HL-60 (cell line): ENCODE results near the gene OIP5.
"Not testable (repeated sequence)": the region's sequence is repeated elsewhere in the genome, so short reads cannot be mapped to it uniquely, and the experiment has no call there.

Experiments
- DNase-seq, 2 experiments: peaks; one replicate each; pipeline ENCODE4 v3.0.0-alpha.2; 2010 to 2020; ENCODE audit warnings: low read depth in 1 of 2, low spot score in 1 of 2
- H3K27ac ChIP-seq: fragments of 250-450 bp; sonication (Bioruptor Pico); replicated peaks from 2 replicates; pipeline ENCODE4 v1.5.1; 2020; ENCODE audit warnings: mild to moderate bottlenecking, moderate library complexity
- H3K27me3 ChIP-seq: fragments of 250-450 bp; sonication (Bioruptor Pico); 2 replicates; pipeline ENCODE4 v1.5.1; 2021; ENCODE audit warnings: mild to moderate bottlenecking, moderate library complexity; ENCODE audit not compliant: insufficient read depth, poor library complexity, severe bottlenecking
- H3K4me3 ChIP-seq: replicated peaks from 2 replicates; pipeline ENCODE4 v1.5.1; 2011; ENCODE audit warnings: mild to moderate bottlenecking, control low read depth, low read length; ENCODE audit not compliant: insufficient read depth
- GABPA ChIP-seq: IDR thresholded peaks from 2 replicates; pipeline ENCODE4 v1.6.1; 2012; ENCODE audit warnings: low read depth
- POLR2AphosphoS5 ChIP-seq: IDR thresholded peaks from 2 replicates; pipeline ENCODE4 v1.6.1; 2012; ENCODE audit warnings: low read depth
- SPI1 ChIP-seq: IDR thresholded peaks from 2 replicates; pipeline ENCODE4 v1.6.1; 2012; ENCODE audit warnings: low read depth, mild to moderate bottlenecking, borderline replicate concordance
- TF ChIP-seq, protein P1 (sequence below): IDR thresholded peaks from 2 replicates; pipeline ENCODE4 v1.6.1; 2012; ENCODE audit warnings: low read depth; ENCODE audit not compliant: insufficient replicate concordance
- TF ChIP-seq, protein P2 (sequence below): IDR thresholded peaks from one replicate; pipeline ENCODE4 v1.5.1; 2011; ENCODE audit warnings: low read length, control low read depth, inconsistent platforms; ENCODE audit not compliant: insufficient read depth

OIP5 gene

DNA sequence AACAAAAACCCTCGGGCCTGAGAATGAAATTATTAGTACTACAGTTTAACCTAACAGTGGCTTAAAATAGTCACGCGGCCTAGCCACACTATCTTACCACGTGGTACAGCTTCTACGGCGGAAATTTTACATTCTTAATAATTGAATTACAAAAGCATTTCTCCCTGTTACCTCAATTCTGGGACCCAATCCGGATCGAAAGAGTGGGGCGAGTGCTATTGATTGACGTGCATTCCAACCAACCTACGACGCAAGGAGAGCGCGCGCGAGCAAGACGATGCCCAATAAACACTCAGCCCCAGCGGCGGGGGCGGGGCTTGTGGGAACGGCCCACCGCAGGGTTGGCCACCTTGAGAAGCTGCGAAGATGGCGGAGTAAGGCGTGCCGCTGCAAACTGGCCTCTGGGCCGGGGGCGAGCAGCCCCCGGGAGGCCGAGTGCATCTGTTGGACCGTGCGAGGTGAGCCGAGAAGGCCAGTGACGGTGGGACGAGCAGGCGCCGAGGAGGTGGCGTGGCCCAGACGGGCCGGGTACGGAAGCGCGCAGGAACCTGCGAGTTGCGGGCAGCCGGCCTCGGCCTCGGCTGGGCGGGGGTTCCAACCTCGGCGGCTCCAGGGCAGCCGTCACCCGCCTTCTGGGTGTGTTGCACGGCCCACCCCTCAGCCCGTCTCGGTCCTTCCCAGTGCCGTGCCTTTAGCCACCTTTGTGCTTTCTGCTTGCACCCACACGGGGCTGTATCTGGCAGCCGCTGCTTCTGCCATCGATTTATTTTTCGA, 48.6 kb downstream of the OIP5 start:
- peak; percentile 99 to 100 for DNase-seq
- Histone ChIP-seq H3K27me3 (no peaks in the 10 kb centered on the region), H3K27ac (peak overlapping the region; percentile 95), H3K4me3 (peak overlapping the region; percentile 72)
- TF ChIP-seq POLR2AphosphoS5 (peak; percentile 80), GABPA (no peak)
- TF ChIP-seq, protein P1, sequence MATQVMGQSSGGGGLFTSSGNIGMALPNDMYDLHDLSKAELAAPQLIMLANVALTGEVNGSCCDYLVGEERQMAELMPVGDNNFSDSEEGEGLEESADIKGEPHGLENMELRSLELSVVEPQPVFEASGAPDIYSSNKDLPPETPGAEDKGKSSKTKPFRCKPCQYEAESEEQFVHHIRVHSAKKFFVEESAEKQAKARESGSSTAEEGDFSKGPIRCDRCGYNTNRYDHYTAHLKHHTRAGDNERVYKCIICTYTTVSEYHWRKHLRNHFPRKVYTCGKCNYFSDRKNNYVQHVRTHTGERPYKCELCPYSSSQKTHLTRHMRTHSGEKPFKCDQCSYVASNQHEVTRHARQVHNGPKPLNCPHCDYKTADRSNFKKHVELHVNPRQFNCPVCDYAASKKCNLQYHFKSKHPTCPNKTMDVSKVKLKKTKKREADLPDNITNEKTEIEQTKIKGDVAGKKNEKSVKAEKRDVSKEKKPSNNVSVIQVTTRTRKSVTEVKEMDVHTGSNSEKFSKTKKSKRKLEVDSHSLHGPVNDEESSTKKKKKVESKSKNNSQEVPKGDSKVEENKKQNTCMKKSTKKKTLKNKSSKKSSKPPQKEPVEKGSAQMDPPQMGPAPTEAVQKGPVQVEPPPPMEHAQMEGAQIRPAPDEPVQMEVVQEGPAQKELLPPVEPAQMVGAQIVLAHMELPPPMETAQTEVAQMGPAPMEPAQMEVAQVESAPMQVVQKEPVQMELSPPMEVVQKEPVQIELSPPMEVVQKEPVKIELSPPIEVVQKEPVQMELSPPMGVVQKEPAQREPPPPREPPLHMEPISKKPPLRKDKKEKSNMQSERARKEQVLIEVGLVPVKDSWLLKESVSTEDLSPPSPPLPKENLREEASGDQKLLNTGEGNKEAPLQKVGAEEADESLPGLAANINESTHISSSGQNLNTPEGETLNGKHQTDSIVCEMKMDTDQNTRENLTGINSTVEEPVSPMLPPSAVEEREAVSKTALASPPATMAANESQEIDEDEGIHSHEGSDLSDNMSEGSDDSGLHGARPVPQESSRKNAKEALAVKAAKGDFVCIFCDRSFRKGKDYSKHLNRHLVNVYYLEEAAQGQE: peak; percentile 71

DNA sequence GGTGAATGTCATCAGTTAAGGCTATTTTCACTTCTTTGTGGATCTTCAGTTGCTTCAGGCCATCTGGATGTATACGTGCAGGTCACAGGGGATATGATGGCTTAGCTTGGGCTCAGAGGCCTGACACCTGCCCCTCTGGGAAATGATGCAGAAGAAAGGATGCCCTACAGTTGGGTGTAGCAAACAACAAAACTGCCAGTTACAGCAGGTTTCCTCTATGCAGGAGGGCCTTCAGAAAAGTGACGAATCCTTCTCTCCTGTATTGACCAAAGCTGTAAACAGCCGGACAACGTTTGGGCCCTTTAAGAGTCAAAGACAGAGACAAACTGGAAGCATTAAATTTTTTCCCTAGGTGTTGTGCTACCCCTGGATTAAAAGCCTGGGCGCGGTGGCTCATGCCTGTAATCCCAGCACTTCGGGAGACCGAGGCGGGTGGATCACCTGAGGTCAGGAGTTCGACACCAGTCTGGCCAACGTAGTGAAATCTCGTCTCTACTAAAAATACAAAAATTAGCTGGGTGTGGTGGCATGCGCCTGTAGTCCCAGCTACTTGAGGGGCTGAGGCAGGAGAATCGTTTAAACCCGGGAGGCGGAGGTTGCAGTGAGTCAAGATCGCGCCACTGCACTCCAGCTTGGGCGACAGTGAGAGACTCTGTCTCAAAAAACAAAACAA, 49.3 kb downstream of the OIP5 start:
- peak overlapping the region; percentile 95 for H3K27ac ChIP-seq
- not testable (repeated sequence) for H3K27me3 ChIP-seq, DNase-seq, H3K4me3 ChIP-seq

DNA sequence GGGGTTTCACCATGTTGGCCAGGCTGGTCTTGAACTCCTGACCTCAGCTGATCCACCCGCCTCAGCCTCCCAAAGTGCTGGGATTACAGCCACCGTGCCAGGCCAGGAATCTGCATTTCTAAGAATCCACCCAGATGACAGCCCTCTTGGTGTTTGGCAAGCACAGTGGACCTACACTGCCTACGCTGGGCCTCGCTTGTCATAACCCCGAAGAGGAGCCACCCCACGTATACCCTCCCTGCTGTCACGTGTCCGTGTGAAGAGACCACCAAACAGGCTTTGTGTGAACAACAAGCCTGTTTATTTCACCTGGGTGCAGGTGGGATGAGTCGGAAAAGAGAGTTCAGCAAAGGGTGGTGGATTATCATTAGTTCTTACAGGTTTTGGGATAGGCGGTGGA, 50.0 kb downstream of the OIP5 start:
- not testable (repeated sequence) for H3K27me3 ChIP-seq, H3K4me3 ChIP-seq, DNase-seq
- peak overlapping the region; percentile 95 for H3K27ac ChIP-seq

DNA sequence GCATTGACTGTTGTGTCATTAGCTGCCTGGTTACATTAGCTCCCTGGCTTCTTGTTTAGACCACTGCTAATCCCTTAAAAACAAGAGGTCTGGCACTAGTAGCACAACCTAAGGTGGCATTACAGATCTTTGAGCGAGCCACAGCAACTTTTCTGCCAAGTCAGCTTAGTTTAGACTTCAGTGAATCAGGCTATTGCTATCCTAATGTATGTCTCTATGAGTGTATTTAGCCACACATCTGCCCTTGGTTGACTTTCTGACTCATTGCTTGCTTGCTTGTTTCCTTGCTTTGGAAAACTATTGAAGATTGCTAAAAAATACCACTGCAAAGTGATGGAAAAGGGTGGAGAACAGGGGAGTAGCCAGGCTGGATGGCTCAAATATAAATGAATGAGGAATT, 51.2 kb downstream of the OIP5 start:
- no peak overlapping the region for H3K4me3 ChIP-seq
- no peaks in the 10 kb centered on the region for H3K27me3 ChIP-seq
- no peak for DNase-seq
- peak overlapping the region; percentile 86 for H3K27ac ChIP-seq
- TF ChIP-seq, protein P2, sequence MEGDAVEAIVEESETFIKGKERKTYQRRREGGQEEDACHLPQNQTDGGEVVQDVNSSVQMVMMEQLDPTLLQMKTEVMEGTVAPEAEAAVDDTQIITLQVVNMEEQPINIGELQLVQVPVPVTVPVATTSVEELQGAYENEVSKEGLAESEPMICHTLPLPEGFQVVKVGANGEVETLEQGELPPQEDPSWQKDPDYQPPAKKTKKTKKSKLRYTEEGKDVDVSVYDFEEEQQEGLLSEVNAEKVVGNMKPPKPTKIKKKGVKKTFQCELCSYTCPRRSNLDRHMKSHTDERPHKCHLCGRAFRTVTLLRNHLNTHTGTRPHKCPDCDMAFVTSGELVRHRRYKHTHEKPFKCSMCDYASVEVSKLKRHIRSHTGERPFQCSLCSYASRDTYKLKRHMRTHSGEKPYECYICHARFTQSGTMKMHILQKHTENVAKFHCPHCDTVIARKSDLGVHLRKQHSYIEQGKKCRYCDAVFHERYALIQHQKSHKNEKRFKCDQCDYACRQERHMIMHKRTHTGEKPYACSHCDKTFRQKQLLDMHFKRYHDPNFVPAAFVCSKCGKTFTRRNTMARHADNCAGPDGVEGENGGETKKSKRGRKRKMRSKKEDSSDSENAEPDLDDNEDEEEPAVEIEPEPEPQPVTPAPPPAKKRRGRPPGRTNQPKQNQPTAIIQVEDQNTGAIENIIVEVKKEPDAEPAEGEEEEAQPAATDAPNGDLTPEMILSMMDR: no peak
- TF ChIP-seq, protein P1: no peak
- no peak for TF ChIP-seq GABPA

DNA sequence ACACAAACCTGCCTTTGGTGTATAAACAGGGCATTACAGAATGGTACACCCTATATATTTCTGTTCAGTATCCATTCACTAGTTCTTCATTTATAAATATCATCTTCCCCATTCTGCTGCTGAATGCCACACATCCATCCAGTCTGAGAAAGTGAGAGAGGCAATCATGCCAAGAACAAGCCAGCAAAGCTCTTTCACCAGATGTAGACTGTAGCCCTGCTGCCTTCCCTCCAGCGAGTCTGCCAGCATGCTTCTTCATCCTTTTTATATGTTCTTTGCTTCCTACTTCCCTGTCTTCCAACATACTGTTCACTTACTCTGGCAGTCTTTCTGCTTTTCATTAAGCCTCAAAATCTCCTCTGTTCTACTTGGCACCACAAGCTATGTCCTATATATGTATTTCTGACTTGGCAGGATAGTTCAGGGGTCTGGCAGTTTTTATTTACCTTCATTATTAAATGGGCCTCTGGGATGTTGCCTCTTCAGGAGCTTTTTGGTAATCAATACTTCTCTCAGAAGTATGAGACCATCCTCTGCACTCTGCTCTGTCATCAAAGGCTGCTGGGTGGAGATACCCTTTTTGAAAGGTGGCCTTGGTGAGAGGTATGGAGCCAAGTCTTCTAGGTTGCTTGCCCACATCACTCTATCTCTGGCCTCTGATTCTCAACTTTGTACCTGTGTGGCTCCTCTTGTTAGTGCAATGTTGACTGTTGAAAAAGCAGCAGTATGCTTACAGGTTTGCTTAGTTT, 52.7 kb downstream of the OIP5 start:
- H3K4me3 ChIP-seq: no peak overlapping the region
- TF ChIP-seq, protein P1: no peak
- TF ChIP-seq SPI1: no peak
- H3K27me3 ChIP-seq: no peaks in the 10 kb centered on the region
- H3K27ac ChIP-seq: peak overlapping the region; percentile 86
- DNase-seq: peak in 1 of 2 experiments; percentile 61
